Ureter (tissue), 1 donor: ENCODE data around the gene OSCP1. TPM values are rescaled to one million over a fixed set of nuclear protein-coding genes. Genes with fewer than 3 reads are reported as not detected.
A peak's percentile ranks its signal among the peaks of the same experiment; 100 is the strongest.

Source experiments
- DNase-seq: peaks from one replicate; pipeline ENCODE4 v3.0.0-alpha.2; 2020; ENCODE audit warnings: low spot score
- total RNA-seq: library from RNA; stranded (reverse); gene quantifications from one replicate; pipeline ENCODE4 v1.2.4, GENCODE V29; 2023
- donor health status: DM: yes; HTN: yes; CAD: no.

OSCP1 gene
- total RNA-seq, 1 donor from 2014 or later, result 13.4 TPM

GRCh38 chr1:36447450-36447849 is 2.8 kb downstream of the OSCP1 start:
- no peak for DNase-seq

GRCh38 chr1:36446746-36447145 is 3.5 kb downstream of the OSCP1 start:
- no peak for DNase-seq

- no peak for DNase-seq
Observed at GRCh38 chr1:36446271-36446670, 4.0 kb downstream of the OSCP1 start.

- DNase-seq, result no peak
Observed at GRCh38 chr1:36443297-36443696, 7.0 kb downstream of the OSCP1 start.

- no peak for DNase-seq
Observed at GRCh38 chr1:36442337-36442736, 7.9 kb downstream of the OSCP1 start.

GRCh38 chr1:36440646-36441045 is 9.6 kb downstream of the OSCP1 start:
- DNase-seq, result no peak

GRCh38 chr1:36440044-36440443 is 10.2 kb downstream of the OSCP1 start:
- no peak for DNase-seq

GRCh38 chr1:36438715-36439114 is 11.5 kb downstream of the OSCP1 start:
- DNase-seq, result no peak

GRCh38 chr1:36436821-36437220 is 13.4 kb downstream of the OSCP1 start:
- no peak for DNase-seq

- no peak for DNase-seq
Observed at GRCh38 chr1:36433102-36433501, 17.1 kb downstream of the OSCP1 start.

GRCh38 chr1:36432616-36433015 is 17.6 kb downstream of the OSCP1 start:
- no peak for DNase-seq

- DNase-seq, result no peak
Observed at GRCh38 chr1:36425791-36426190, 24.5 kb downstream of the OSCP1 start.

- no peak for DNase-seq
Observed at GRCh38 chr1:36421649-36422048, 28.6 kb downstream of the OSCP1 start.

- peak; percentile 90 for DNase-seq
Observed at GRCh38 chr1:36420836-36421317, 29.4 kb downstream of the OSCP1 start.

- DNase-seq, result no peak
Observed at GRCh38 chr1:36420409-36420808, 29.8 kb downstream of the OSCP1 start.

GRCh38 chr1:36419569-36419968 is 30.7 kb downstream of the OSCP1 start:
- no peak for DNase-seq

GRCh38 chr1:36419140-36419539 is 31.1 kb downstream of the OSCP1 start:
- DNase-seq, result no peak

GRCh38 chr1:36417931-36418330 is 32.3 kb downstream of the OSCP1 start:
- no peak for DNase-seq

- DNase-seq, result no peak
Observed at GRCh38 chr1:36415661-36416326, 34.5 kb downstream of the OSCP1 start.

GRCh38 chr1:36414384-36414783 is 35.9 kb downstream of the OSCP1 start:
- no peak for DNase-seq

GRCh38 chr1:36411674-36412648 is 38.3 kb downstream of the OSCP1 start:
- no peak for DNase-seq

- DNase-seq, result no peak
Observed at GRCh38 chr1:36408479-36408878, 41.8 kb downstream of the OSCP1 start.

- DNase-seq, result no peak
Observed at GRCh38 chr1:36406440-36406839, 43.8 kb downstream of the OSCP1 start.
